CD4-positive, alpha-beta T cell treated with Interleukin-4 for 1 hour (primary cell): ENCODE data around the gene ABI3BP.

Experiments used
- DNase-seq, 2 donors: peaks; one replicate each; pipeline ENCODE4 v3.0.0-alpha.2; 2020 to 2022

ABI3BP gene

DNA sequence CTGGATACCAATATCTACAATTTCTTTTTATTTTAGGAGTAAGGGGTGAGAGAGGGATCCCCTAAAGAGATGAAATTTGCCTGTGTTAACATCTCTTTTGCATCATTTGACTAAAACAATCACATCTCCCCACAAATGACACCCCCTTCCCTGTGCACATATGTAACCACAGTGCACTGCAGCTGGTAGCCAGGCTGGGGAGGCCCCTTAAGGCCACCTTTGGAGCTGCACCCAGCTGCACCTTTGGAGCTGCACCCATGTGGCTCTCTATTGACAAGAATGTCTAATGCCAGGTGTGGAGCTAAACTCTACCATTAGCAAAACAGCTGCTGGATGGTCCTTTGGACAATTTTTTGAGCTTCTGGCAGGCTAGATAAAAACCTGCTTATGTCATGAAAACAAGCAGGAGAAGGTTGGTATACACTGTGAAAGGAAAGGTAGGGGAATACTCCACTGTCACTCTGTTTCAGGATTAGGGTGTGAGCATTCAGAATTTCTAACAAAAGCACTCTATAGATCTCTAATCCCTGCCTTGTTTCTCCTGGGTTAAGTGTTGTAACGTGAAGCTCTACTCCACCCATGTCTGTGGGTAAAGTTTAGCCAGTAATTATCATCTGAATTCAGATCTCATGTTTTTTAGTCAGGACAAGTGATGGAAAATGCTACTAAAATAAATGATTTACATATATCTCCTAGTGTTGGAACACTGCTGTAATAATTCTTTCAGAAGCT lies 231.8 kb downstream of the ABI3BP start:
- no peak for DNase-seq

GRCh38 chr3:100760377-100760776 lies 232.8 kb downstream of the ABI3BP start:
- DNase-seq = no peak

DNA sequence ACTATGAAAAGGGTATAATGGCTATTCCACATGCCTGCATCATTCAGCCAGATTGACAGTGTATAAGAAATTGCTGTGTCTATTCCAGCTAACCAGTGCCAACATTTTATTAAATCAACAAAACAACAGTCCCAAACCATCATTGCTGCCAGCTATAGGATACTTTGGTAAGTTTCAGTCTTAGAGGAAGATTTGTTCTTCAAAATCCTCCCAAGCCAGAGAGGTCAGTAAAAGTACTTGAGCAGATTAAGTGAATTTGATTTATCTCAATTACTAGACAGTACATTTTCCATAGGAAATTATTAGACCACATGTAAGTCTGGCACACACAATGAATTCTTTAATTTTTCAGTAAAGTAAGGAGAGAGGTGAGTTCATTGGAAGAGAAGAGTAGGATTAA lies 233.3 kb downstream of the ABI3BP start:
- DNase-seq = no peak

GRCh38 chr3:100759159-100759558 lies 234.1 kb downstream of the ABI3BP start:
- no peak for DNase-seq

DNA sequence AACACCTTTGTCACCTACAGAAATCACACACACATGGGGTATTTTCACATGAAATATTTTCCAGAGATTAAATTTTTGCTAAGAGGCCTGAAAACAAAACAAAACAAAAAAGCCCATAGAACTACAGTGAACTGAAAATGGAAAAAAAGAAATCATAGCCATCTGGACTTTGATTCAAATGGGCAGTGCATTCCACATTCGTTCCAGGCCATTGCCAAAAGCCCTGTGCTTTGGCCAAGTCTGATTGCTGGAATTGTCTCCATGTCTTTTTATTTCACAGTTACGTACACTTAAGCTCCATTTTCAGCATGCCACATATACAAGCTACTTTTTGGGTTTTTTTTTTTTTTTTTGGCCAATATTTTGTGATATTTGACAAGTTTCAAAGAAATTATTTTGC lies 236.8 kb downstream of the ABI3BP start:
- no peak for DNase-seq

DNA sequence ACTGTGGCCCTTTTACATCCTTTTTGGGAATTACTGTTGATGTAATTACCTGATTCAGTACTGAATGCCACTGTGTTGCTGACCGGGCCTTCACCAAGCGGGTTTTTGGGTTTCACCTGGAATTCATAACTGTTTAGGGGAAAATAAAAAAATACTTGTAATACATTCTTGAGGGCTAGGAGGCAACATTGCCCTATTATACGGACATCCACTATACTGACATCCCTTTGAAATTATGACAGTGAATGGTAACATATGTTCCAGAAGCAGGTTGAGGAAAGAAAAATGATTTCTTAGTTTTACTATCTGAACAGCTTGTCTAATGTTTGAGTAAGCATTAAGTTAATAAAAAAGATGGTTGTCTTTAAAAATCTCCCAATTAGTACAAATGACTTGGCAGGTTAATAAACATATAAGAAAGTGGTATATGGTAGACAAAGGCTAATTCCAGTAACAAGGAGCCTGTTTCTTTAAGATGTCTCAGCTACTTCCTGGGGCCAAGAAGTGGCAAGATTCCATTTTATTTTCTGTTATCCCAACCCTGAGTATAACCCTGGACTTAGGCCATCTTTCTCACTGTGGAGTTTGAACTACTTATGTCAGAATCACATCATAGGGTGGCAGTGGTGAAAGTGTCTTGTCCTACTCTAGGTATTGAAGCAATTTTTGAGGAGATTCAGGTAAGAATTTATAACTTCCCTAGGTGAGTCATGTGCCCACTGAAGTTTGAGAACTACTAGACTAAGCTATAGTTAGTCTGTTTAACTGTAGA lies 238.5 kb downstream of the ABI3BP start:
- DNase-seq = no peak

DNA sequence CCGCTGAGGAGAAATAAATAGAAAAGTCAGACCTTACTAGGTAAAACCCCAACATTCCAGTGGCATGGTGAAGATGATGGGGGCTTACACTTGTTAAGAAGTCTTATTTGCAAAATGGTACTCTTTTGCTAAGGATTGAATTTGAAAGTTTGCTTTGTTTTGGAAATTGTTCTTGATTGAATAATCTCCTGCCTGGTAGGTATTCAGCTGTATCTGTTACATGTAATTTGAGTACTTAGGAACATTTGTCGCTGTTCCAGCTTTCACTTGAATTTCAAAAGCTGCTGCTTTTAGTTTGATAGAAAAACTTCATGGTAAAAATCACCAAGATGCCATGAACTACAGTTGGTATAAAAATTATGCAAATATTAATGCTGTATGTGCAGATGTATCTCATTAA lies 239.4 kb downstream of the ABI3BP start:
- DNase-seq = no peak

DNA sequence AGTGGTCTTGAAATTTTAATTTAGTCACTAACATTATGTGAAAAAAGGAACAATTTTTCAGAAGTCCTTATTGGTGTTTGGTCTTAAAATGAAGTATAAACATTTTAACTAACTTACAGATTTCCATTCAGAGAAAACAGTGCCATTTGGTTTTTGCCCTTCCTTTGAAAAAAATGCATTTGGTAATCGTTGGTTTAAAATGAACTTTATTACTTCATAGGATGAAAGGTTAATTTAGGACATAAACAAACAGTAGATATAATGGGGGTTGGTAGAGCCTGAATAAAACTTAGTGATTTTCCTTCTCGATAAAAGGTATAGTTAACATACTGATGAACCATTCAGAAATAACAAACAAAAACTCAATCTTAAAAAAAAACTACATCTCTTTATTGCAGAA lies 244.3 kb downstream of the ABI3BP start:
- DNase-seq = no peak

- no peak for DNase-seq
Observed at GRCh38 chr3:100748220-100748619, 245.0 kb downstream of the ABI3BP start.

DNA sequence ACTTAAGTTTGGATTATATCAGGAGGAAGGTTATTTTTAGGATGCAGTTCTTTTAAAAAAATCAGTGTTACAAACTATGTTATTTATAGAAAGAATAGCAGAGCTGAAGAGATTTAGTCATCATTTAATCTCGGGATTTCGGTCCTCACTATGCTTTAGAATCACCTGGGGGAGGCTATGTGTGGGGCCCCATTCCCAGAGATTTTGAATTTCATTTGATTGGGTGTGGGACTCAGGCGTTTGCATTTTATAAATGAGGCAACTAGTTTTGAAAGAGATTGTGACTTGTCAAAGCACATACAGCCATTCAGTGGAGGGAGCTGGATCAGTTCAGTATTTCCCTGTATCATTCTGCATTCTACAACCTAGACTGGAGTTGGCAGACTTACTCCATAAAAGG lies 247.1 kb downstream of the ABI3BP start:
- no peak for DNase-seq

- no peak for DNase-seq
Observed at GRCh38 chr3:100745617-100746016, 247.6 kb downstream of the ABI3BP start.

GRCh38 chr3:100744671-100745070 lies 248.6 kb downstream of the ABI3BP start:
- DNase-seq = no peak

DNA sequence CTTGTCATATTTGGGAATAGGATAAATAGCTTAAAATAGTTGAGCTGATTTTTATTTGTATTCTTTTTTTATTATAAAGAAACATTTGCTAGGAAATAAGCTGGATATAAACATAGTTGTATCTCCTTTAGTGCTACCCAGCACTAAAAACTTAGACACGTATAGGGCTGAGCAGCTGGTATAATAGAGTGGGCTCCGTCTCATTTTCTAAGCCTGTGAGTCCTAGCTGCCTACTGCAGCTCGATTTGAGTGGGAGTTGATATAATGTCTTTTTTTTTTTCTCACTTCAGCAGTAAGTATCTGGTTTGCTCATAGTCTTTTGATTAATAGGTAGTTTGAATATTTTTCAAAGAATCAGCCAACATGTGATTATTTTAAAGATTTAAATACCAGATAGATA lies 249.7 kb downstream of the ABI3BP start:
- no peak for DNase-seq

- no peak for DNase-seq
Observed at GRCh38 chr3:100740207-100740606, 253.0 kb downstream of the ABI3BP start.

GRCh38 chr3:100737334-100737733 lies 255.9 kb downstream of the ABI3BP start:
- peak in 1 of 2 donors; percentile 9 for DNase-seq

DNA sequence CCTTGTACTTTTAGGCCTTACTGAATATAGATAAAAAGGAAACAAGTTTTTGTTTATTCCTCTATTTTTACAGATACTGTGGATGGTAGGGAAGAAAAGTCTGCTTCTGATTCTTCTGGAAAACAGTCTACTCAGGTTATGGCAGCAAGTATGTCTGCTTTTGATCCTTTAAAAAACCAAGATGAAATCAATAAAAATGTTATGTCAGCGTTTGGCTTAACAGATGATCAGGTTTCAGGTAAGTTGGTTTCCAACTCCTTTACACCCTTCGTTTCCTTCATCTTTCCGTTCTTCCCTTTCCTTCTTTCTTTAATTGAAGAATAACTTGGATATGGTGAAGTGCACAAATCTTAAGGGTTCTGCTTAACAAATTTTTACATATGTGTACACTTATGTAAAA lies 260.8 kb downstream of the ABI3BP start:
- DNase-seq = no peak

DNA sequence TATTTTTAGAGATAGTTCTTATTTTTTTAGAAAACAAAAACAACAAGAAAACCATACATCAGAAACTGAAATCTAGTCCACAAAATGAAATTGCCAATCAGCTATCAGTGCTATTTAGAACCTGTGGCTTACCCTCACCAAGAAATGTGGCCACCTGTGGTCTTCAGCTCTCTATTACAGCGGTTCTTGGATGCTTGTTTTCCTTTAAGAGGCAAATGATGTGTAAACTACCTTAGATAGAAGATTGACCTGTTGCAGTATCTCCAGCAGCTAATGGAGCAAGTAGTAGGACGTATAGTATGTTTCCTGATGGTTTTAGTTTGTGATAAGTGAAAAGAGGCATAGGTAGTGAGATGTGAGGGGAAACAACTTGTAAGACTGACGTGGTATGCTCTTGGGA lies 262.7 kb downstream of the ABI3BP start:
- no peak for DNase-seq

DNA sequence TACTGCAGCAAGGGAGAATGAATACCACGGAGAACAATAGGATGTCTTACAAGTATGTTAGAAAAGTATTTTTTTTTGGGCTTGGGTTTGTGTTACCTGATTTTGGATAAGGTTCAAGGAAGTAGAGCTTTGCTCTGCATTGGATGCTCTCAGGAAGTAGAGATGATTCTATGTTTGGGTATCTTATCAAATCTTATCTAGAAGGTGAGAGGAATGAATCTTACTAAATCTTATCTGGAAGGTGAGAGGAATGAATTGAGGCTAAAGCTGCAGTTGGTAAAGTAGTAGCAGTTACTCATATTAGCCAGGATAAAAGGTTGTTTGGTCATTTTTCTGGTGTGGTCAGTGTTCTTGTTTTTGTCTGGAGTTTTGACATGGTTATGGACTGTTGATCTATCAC lies 266.5 kb downstream of the ABI3BP start:
- DNase-seq = no peak

GRCh38 chr3:100725935-100726513 lies 267.2 kb downstream of the ABI3BP start:
- no peak for DNase-seq

DNA sequence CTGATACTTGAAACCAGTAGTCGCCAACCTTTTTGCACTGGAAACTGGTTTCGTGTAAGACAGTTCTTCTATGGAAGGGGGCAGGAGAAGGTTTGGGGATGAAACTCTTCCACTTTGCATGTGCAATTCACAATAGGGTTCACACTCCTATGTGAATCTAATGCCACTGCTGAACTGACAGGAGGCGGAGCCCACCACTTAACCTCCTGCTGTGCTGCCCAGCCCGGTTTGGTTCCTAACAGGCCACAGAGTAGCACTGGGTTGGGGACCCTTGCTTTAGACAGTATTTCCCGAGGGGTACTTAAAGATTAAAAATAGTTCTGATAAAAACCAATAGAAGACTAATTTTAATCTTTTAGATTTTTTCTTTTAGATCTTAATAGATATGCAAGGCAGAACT lies 272.8 kb downstream of the ABI3BP start:
- no peak for DNase-seq

GRCh38 chr3:100719136-100719535 lies 274.1 kb downstream of the ABI3BP start:
- DNase-seq = no peak

GRCh38 chr3:100717637-100718487 lies 275.4 kb downstream of the ABI3BP start:
- DNase-seq = no peak

DNA sequence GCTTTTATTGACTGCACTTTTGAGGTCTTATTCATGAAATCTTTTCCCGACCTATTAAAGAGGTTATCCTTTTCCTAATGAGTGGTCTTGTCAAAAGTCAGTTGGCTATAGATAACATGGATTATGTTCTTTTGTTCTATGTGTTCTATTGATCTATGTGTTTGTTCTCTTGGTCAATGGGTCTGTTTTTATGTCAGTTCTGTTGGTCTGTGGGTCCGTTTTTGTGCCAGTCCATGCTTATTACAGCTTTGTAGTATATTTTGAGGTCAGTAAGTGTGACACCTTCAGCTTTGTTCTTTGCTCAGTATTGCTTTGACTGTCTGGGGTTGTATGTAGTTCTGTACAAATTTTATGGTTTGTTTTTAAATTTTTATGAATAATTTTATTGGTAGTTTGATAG lies 276.2 kb downstream of the ABI3BP start:
- no peak for DNase-seq
